ENCODE results near the gene ARL13B. TPM values are rescaled to one million over a fixed set of nuclear protein-coding genes. Genes with fewer than 3 reads are reported as not detected.

The ARL13B gene
- polyA plus RNA-seq, 1 experiment, result 4.6 TPM

- Histone ChIP-seq H3K36me3 (ENCODE audit: control insufficient read depth, insufficient read depth, low read length) (no peaks in the 10 kb centered on the region), H3K4me3 (ENCODE audit: low read depth, low read length) (no peak overlapping the region), H3K27me3 (ENCODE audit: control insufficient read depth, insufficient read depth, low read length) (no peaks in the 10 kb centered on the region)
- CTCF ChIA-PET, result interaction anchor here (0.7 to 1.1 kb wide), 2 partner anchors 68 to 71 kb away, joined by 3 to 4 read pairs; no protein-coding TSS in a partner anchor
- POLR2A ChIA-PET, result no interaction called here
- DNase-seq (ENCODE audit: low read depth), result no peak
- no peak for TF ChIP-seq CTCF (IDR thresholded peaks at IDR 0.05; ENCODE audit: insufficient read depth, low read depth, low read length)
Observed at GRCh38 chr3:94001191-94001590, 21.2 kb downstream of the ARL13B start.

DNA sequence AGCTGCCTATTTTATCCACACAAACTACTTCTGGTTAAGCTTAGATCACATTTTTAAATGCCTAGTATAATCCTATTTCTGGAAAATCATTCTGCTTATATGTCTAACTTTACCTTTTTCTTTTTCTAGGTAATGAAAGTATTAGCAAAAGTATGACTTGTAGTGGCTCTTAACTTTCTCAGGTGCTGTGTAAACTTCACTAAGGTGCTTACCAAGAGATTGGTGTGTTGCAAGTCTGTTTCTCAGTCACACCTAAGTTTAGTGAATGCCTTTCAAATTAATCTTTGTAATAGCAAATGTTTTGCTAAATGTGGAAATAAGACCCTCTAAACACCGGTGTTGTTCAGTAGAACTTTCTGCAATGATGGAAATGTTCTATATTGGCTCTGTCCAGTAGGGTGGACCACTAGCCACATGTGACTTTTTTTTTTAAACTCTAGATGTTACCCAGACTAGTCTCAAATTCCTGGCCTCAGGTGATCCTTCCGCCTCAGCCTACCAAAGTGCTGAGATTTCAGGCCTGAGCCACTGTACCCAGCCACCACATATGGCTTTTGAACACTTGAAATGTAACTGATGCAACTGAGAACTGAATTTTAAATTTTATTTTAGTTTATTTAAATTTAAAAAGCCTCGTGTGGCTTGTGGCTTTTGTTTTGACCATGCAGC, 22.0 kb downstream of the ARL13B start:
- H3K27me3 ChIP-seq (ENCODE audit: control insufficient read depth, insufficient read depth, low read length), result no peaks in the 10 kb centered on the region
- POLR2A ChIA-PET, result no interaction called here
- no peaks in the 10 kb centered on the region for H3K36me3 ChIP-seq (ENCODE audit: control insufficient read depth, insufficient read depth, low read length)
- no peak overlapping the region for H3K4me3 ChIP-seq (ENCODE audit: low read depth, low read length)
- DNase-seq (ENCODE audit: low read depth), result no peak
- CTCF ChIA-PET, result interaction anchor here (0.7 to 1.7 kb wide), 3 partner anchors 67 to 70 kb away, joined by 3 to 8 read pairs (median 4); no protein-coding TSS in a partner anchor
- TF ChIP-seq CTCF (IDR thresholded peaks at IDR 0.05; ENCODE audit: insufficient read depth, low read depth, low read length), result 0 out of 2 replicates have a peak, but pooled peaks have one; percentile 4

GRCh38 chr3:94004301-94004910, 24.5 kb downstream of the ARL13B start:
- peak; percentile 78 for TF ChIP-seq CTCF (IDR thresholded peaks at IDR 0.05; ENCODE audit: insufficient read depth, low read depth, low read length)
- H3K4me3 ChIP-seq (ENCODE audit: low read depth, low read length), result peak overlapping the region; percentile 11; the same call in 1 of the 2 replicates
- POLR2A ChIA-PET, result no interaction called here
- no peaks in the 10 kb centered on the region for H3K36me3 ChIP-seq (ENCODE audit: control insufficient read depth, insufficient read depth, low read length)
- H3K27me3 ChIP-seq (ENCODE audit: control insufficient read depth, insufficient read depth, low read length), result no peaks in the 10 kb centered on the region
- DNase-seq (ENCODE audit: low read depth), result no peak
- CTCF ChIA-PET, result interaction anchor here (0.6 to 2.9 kb wide), 10 partner anchors 9 to 67 kb away, joined by 3 to 17 read pairs (median 4); partner anchors contain the start of genes DHFR2 and NSUN3

DNA sequence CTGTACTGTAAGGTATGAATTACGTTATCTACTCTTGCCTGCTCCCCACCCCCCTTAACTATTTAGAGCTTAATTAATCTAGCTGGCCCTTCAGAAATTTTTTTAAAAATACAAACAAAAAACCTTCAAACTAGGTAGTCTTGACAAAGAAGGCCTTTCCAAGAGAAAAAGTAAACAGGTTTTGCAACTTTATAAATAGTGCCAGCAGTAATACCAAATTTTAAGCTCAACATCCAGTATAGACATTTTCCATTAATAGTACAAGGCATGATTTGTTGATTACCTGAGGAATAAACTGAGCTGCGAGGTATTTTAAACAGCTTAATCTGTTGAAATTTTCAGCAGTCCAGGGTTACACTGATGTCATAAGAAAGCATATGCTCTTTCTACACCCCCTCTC, 28.3 kb downstream of the ARL13B start:
- POLR2A ChIA-PET, result no interaction called here

More for the DNA sequence above, 28.3 kb downstream of the ARL13B start:
- CTCF ChIA-PET, result interaction anchor here (1.0 to 2.7 kb wide), 2 partner anchors 55 to 61 kb away, joined by 5 to 16 read pairs; partner anchors contain the start of genes DHFR2 and NSUN3
- no peaks in the 10 kb centered on the region for H3K27me3 ChIP-seq (ENCODE audit: control insufficient read depth, insufficient read depth, low read length)
- no peak for TF ChIP-seq CTCF (IDR thresholded peaks at IDR 0.05; ENCODE audit: insufficient read depth, low read depth, low read length)
- no peak for DNase-seq (ENCODE audit: low read depth)
- no peak overlapping the region for H3K4me3 ChIP-seq (ENCODE audit: low read depth, low read length)
- no peaks in the 10 kb centered on the region for H3K36me3 ChIP-seq (ENCODE audit: control insufficient read depth, insufficient read depth, low read length)

Measured in BJ (cell line).